HCT116 (cell line): ENCODE data around the gene ACO2.

ENCODE experiments used
- CBX3 ChIP-seq: IDR thresholded peaks from 2 replicates; pipeline ENCODE4 v1.6.1; 2012; ENCODE audit warnings: low read depth
- CTCF ChIP-seq, 3 experiments: fragments of 200-600 bp in 1 of 3; sonication (generic) in 1 of 3; IDR thresholded peaks in 2 of 3; conservative IDR thresholded peaks in 1 of 3; 2 replicates each; pipeline ENCODE4 v1.5.1; 2012 to 2017; ENCODE audit warnings: low read depth in 2 of 3, low read length in 2 of 3, antibody characterized with exemption in 1 of 3, borderline replicate concordance in 1 of 3, control low read depth in 1 of 3, mild to moderate bottlenecking in 1 of 3, mixed read lengths in 1 of 3, mixed run types in 1 of 3, moderate library complexity in 1 of 3; ENCODE audit not compliant: insufficient read depth in 1 of 3
- MAX ChIP-seq: IDR thresholded peaks from 2 replicates; pipeline ENCODE4 v1.6.1; 2012
- POLR2A ChIP-seq: IDR thresholded peaks from 2 replicates; pipeline ENCODE4 v1.7.0; 2011; ENCODE audit warnings: borderline replicate concordance; ENCODE audit not compliant: insufficient read depth, insufficient read length; ENCODE audit errors: extremely low read depth
- SIN3A ChIP-seq: IDR thresholded peaks from 2 replicates; pipeline ENCODE4 v1.6.1; 2012; ENCODE audit warnings: low read depth

DNA sequence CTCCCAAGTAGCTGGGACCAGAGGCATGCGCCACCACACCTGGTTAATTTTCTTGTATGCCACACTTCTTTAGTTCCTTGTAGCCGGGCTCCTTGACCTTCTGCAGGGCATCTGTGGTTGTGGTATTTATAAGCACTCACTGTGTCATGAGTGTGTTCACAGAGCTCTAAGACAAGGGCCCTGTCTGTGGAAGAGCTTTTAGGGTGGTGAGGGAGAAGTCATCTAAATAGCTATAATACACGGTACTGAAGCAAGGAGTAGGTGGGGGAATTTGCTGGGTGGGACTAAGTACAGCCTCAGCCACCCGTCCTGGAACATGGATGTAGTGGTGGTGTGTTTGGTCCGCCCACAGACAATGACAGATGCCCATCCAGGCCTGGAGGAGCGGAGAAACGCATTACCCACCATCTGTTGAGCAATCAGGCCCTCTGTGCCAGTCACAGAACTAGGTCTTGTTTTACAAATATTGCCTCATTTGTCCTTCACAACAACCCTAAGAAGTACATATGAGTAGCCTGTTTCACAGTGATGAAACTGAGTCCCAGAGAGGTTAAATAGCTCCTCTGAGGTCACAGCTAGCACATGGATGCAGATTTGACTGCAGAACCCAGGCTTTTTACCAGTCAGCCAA lies 10.1 kb downstream of the ACO2 start:
- no peak for TF ChIP-seq CTCF (IDR thresholded peaks at IDR 0.05 in 2 of 3, conservative IDR thresholded peaks at IDR 0.05 in 1 of 3; ENCODE audit: borderline replicate concordance in 1 of 3, insufficient read depth in 1 of 3, low read depth in 2 of 3, low read length in 2 of 3)
- TF ChIP-seq POLR2A: no peak
- no peak for TF ChIP-seq CBX3
- no peak for TF ChIP-seq SIN3A
- no peak for TF ChIP-seq MAX
